ENCODE results near the gene PACSIN2. TPM values are rescaled to one million over a fixed set of nuclear protein-coding genes. Genes with fewer than 3 reads are reported as not detected.

The PACSIN2 gene
- total and polyA plus RNA-seq, 10 of the 15 experiments (the other 5 are each of a cell fraction or from before 2014, with no cell fraction given): 0.93 to 78.7 (median 46.8) TPM

DNA sequence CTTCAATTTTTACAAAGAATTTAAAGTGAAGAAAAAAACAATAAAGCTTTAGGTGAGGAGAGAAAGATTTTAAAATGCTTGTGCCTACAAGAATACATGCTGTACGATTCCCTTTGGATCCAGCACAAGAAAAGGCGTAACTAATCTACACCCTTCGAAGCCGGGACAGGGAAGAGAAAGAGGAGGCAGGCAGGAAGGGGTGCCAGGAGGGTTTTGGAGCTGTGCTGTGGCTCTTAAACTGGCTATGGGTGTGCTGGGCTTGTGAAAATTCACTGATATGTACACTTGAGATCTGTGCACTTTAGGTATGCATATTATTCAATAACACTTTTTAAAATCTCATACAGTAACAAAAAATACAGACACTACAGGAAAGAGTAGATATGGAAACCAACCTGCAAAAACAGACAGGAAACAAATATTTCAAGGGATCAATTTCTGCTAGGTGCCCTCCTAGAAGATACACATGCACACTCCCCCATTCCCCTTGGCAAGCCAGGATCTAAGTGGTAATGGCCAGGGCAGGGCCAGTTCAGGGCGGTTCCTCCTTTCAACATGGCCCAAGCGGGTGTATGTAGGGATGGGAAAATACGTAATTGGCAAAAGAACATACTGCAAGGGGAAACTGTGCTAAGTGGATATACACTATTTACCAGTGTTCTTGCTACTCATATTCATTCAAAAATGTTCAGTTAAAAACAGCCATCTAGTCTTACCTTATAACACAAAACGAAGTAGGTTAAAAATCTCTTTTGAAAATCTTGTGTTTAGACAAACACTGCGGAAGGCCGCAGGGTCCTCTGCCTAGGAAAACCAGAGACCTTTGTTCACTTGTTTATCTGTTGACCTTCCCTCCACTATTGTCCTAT is 54.2 kb downstream of the PACSIN2 start:
- BruUV-seq (replicated peaks): no TSS peak
- intact Hi-C loops (cut with micrococcal nuclease; ENCODE audit: unreplicated experiment): no loop called here

More for the DNA sequence above, 54.2 kb downstream of the PACSIN2 start:
- Histone ChIP-seq H3K27me3 (replicated peaks in 1 of 2; ENCODE audit: control insufficient read depth in 2 of 2, insufficient read depth in 2 of 2, low read length in 1 of 2) (no peaks in the 10 kb centered on the region), H3K36me3 (ENCODE audit: control insufficient read depth in 2 of 2, insufficient read depth in 2 of 2, low read length in 1 of 2) (peaks cover 4 to 17% of the 10 kb centered on the region in 2 experiments), H3K4me3 (no peak overlapping the region), H3K4me1 (ENCODE audit: control insufficient read depth, insufficient read depth, low read length) (peaks cover 17% of the 10 kb centered on the region), H3K79me2 (ENCODE audit: control insufficient read depth, insufficient read depth, low read length) (peaks cover 77% of the 10 kb centered on the region), H3K27ac (ENCODE audit: control insufficient read depth, insufficient read depth) (no peak overlapping the region), H3K9me3 (replicated peaks; ENCODE audit: control insufficient read depth, insufficient read depth, low read length) (no peaks in the 10 kb centered on the region; the same call in 2 of the 3 replicates), H2AFZ (ENCODE audit: control insufficient read depth, low read depth, low read length) (no peak overlapping the region), H4K20me1 (ENCODE audit: control insufficient read depth, insufficient read depth) (no peaks in the 10 kb centered on the region), H3K9ac (ENCODE audit: control insufficient read depth, insufficient read depth, low read length) (no peak overlapping the region; the same call in 1 of the 2 replicates), H3K4me2 (ENCODE audit: control insufficient read depth, insufficient read depth) (no peak overlapping the region)
- CTCF ChIA-PET: interaction anchor here (0.8 kb wide), 1 partner anchor 12 kb away, joined by 4 read pairs; no protein-coding TSS in a partner anchor
- POLR2A ChIA-PET: interaction anchor here (0.6 to 1.1 kb wide), 2 partner anchors 32 to 98 kb away, joined by 3 to 5 read pairs; no protein-coding TSS in a partner anchor
- ATAC-seq: no peak
- 87% methylated on average over 10 of the region's 10 CpGs for WGBS (ENCODE audit: insufficient coverage, insufficient replicate concordance, low lambda C conversion rate, missing lambda C conversion rate)
- RAD21 ChIA-PET (ENCODE audit: unreplicated experiment): interaction anchor here (2.1 kb wide), 1 partner anchor 66 kb away, joined by 6 read pairs; no protein-coding TSS in a partner anchor
- TF ChIP-seq, protein P1, sequence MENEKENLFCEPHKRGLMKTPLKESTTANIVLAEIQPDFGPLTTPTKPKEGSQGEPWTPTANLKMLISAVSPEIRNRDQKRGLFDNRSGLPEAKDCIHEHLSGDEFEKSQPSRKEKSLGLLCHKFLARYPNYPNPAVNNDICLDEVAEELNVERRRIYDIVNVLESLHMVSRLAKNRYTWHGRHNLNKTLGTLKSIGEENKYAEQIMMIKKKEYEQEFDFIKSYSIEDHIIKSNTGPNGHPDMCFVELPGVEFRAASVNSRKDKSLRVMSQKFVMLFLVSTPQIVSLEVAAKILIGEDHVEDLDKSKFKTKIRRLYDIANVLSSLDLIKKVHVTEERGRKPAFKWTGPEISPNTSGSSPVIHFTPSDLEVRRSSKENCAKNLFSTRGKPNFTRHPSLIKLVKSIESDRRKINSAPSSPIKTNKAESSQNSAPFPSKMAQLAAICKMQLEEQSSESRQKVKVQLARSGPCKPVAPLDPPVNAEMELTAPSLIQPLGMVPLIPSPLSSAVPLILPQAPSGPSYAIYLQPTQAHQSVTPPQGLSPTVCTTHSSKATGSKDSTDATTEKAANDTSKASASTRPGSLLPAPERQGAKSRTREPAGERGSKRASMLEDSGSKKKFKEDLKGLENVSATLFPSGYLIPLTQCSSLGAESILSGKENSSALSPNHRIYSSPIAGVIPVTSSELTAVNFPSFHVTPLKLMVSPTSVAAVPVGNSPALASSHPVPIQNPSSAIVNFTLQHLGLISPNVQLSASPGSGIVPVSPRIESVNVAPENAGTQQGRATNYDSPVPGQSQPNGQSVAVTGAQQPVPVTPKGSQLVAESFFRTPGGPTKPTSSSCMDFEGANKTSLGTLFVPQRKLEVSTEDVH (IDR thresholded peaks at IDR 0.05; ENCODE audit: low read depth, partially characterized antibody): no peak
- TF ChIP-seq CBFB (IDR thresholded peaks at IDR 0.05; ENCODE audit: low read depth) (no peak), EGR1 (IDR thresholded peaks at IDR 0.05; ENCODE audit: borderline replicate concordance in 1 of 2, low read depth in 2 of 2, low read length in 2 of 2) (no peak), TBL1XR1 (IDR thresholded peaks at IDR 0.05; ENCODE audit: low read depth, low read length) (no peak), HDAC6 (IDR thresholded peaks at IDR 0.05; ENCODE audit: unreplicated experiment) (no peak), SPI1 (IDR thresholded peaks at IDR 0.05; ENCODE audit: borderline replicate concordance, insufficient read depth, low read depth, low read length) (no peak), SREBF1 (IDR thresholded peaks at IDR 0.05; ENCODE audit: low read length) (no peak)
- TF ChIP-seq, protein P2, sequence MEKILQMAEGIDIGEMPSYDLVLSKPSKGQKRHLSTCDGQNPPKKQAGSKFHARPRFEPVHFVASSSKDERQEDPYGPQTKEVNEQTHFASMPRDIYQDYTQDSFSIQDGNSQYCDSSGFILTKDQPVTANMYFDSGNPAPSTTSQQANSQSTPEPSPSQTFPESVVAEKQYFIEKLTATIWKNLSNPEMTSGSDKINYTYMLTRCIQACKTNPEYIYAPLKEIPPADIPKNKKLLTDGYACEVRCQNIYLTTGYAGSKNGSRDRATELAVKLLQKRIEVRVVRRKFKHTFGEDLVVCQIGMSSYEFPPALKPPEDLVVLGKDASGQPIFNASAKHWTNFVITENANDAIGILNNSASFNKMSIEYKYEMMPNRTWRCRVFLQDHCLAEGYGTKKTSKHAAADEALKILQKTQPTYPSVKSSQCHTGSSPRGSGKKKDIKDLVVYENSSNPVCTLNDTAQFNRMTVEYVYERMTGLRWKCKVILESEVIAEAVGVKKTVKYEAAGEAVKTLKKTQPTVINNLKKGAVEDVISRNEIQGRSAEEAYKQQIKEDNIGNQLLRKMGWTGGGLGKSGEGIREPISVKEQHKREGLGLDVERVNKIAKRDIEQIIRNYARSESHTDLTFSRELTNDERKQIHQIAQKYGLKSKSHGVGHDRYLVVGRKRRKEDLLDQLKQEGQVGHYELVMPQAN (conservative IDR thresholded peaks at IDR 0.05): no peak
- TF ChIP-seq, protein P3, sequence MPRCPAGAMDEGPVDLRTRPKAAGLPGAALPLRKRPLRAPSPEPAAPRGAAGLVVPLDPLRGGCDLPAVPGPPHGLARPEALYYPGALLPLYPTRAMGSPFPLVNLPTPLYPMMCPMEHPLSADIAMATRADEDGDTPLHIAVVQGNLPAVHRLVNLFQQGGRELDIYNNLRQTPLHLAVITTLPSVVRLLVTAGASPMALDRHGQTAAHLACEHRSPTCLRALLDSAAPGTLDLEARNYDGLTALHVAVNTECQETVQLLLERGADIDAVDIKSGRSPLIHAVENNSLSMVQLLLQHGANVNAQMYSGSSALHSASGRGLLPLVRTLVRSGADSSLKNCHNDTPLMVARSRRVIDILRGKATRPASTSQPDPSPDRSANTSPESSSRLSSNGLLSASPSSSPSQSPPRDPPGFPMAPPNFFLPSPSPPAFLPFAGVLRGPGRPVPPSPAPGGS (IDR thresholded peaks at IDR 0.05; ENCODE audit: borderline replicate concordance, insufficient read depth, low read depth, low read length, poor library complexity, severe bottlenecking): no peak
- in situ Hi-C loops (cut with MboI): no loop called here
- DNase-seq (ENCODE audit: low read depth, low spot score): no peak
- FAIRE-seq: no peak
- SMC1A ChIA-PET (ENCODE audit: uncharacterized antibody, unreplicated experiment): interaction anchor here (1.7 to 2.2 kb wide), 2 partner anchors 24 to 31 kb away, joined by 4 to 7 read pairs; no protein-coding TSS in a partner anchor

All from GM12878 (cell line).